Loucy (cell line): Measurements from ENCODE around the gene LAMP1.

ENCODE experiments used
- EZH2phosphoT487 ChIP-seq: fragments of 200-600 bp; IDR thresholded peaks from 2 replicates; pipeline ENCODE4 v1.6.1; 2018; ENCODE audit warnings: antibody characterized with exemption, mild to moderate bottlenecking, moderate library complexity, borderline replicate concordance
- TF ChIP-seq, protein P1 (sequence below): fragments of 200-600 bp; sonication (generic); conservative IDR thresholded peaks from 2 replicates; pipeline ENCODE4 v1.5.1; 2014; ENCODE audit warnings: mild to moderate bottlenecking, antibody characterized with exemption, low read length

DNA sequence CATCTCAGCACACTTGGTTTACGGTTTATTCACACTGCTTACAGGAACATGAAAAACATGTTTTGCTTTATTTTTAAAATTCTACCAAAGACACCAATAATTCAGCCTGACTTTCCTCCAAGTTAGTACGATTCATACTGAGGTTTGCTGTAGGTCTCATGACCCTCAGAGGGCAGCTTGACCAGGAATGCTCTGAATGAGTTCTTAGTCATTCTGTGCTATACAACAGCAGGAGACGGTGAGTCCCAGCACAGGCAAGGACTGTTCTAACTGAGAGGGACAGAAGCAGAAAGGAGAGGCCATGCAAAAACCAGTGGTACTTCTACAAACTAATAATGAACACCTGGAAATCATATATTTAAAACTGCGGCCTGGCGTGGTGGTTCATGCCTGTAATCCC lies 60.5 kb downstream of the LAMP1 start:
- TF ChIP-seq, protein P1, sequence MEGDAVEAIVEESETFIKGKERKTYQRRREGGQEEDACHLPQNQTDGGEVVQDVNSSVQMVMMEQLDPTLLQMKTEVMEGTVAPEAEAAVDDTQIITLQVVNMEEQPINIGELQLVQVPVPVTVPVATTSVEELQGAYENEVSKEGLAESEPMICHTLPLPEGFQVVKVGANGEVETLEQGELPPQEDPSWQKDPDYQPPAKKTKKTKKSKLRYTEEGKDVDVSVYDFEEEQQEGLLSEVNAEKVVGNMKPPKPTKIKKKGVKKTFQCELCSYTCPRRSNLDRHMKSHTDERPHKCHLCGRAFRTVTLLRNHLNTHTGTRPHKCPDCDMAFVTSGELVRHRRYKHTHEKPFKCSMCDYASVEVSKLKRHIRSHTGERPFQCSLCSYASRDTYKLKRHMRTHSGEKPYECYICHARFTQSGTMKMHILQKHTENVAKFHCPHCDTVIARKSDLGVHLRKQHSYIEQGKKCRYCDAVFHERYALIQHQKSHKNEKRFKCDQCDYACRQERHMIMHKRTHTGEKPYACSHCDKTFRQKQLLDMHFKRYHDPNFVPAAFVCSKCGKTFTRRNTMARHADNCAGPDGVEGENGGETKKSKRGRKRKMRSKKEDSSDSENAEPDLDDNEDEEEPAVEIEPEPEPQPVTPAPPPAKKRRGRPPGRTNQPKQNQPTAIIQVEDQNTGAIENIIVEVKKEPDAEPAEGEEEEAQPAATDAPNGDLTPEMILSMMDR = no peak
- TF ChIP-seq EZH2phosphoT487 = no peak
